ENCODE data around the gene SEPTIN7. TPM values are rescaled to one million over a fixed set of nuclear protein-coding genes. Genes with fewer than 3 reads are reported as not detected.

The SEPTIN7 gene
- total and polyA plus RNA-seq, 2 of the 13 experiments (the other 11 are each of a cell fraction or from before 2014, with no cell fraction given), result 103 to 129 TPM

GRCh38 chr7:35781767-35782515 is 18.9 kb upstream of the SEPTIN7 start:
- POLR2A ChIA-PET, result no interaction called here
- no peak for ATAC-seq

GRCh38 chr7:35784332-35784731 is 16.5 kb upstream of the SEPTIN7 start:
- Histone ChIP-seq H3K27me3 (ENCODE audit: control insufficient read depth in 1 of 2, insufficient read depth in 2 of 2, low read length in 2 of 2) (no peaks in the 10 kb centered on the region), H2AFZ (ENCODE audit: low read length) (no peak overlapping the region), H3K4me1 (ENCODE audit: insufficient read depth, low read length) (peaks cover 31% of the 10 kb centered on the region), H4K20me1 (ENCODE audit: insufficient read depth, low read length) (no peaks in the 10 kb centered on the region), H3K36me3 (replicated peaks in 1 of 2; ENCODE audit: control insufficient read depth in 1 of 2, insufficient read depth in 2 of 2, low read length in 2 of 2) (no peaks in the 10 kb centered on the region), H3K9ac (ENCODE audit: insufficient read depth, low read depth, low read length) (no peak overlapping the region), H3K4me2 (ENCODE audit: low read depth, low read length) (no peak overlapping the region), H3K27ac (ENCODE audit: extremely low read length, insufficient read depth, low read length) (no peak overlapping the region), H3K4me3 (replicated peaks in 1 of 3; ENCODE audit: insufficient read depth in 1 of 3, low read depth in 2 of 3, low read length in 3 of 3) (no peak overlapping the region), H3K79me2 (ENCODE audit: insufficient read depth, low read length) (no peaks in the 10 kb centered on the region), H3K9me3 (ENCODE audit: low read length) (no peaks in the 10 kb centered on the region)
- ChIA-PET POLR2A (no interaction called here), CTCF (ENCODE audit: low intra/inter-chr PET ratio, low total read pairs) (no interaction called here)
- TF ChIP-seq IRF2 (CRISPR knock-in tag; IDR thresholded peaks at IDR 0.05), result no peak
- TF ChIP-seq JUND (CRISPR knock-in tag; IDR thresholded peaks at IDR 0.05), result no peak
- no peak for TF ChIP-seq TOE1 (CRISPR knock-in tag; IDR thresholded peaks at IDR 0.05)
- no peak for TF ChIP-seq CHD4 (IDR thresholded peaks at IDR 0.05; ENCODE audit: borderline replicate concordance, low read length)
- TF ChIP-seq ZBTB39 (CRISPR knock-in tag; IDR thresholded peaks at IDR 0.05), result no peak
- TF ChIP-seq SALL2 (CRISPR knock-in tag; IDR thresholded peaks at IDR 0.05), result no peak
- TF ChIP-seq ZBTB7B (CRISPR knock-in tag; IDR thresholded peaks at IDR 0.05), result no peak
- no peak for TF ChIP-seq PPARG (CRISPR knock-in tag; conservative IDR thresholded peaks at IDR 0.05)
- TF ChIP-seq NAIF1 (CRISPR knock-in tag; IDR thresholded peaks at IDR 0.05; ENCODE audit: borderline replicate concordance), result no peak
- no peak for TF ChIP-seq ZNF547 (CRISPR knock-in tag; IDR thresholded peaks at IDR 0.05)
- TF ChIP-seq SALL1 (CRISPR knock-in tag; IDR thresholded peaks at IDR 0.05), result no peak
- in situ Hi-C loops (cut with HindIII; ENCODE audit: extremely low pct_ligation_motif_present, low pct_unique_long_range_greater_than_20kb) (no loop called here), intact Hi-C loops (cut with micrococcal nuclease; ENCODE audit: unreplicated experiment) (no loop called here)
- WGBS (ENCODE audit: low lambda C conversion rate), result 61% methylated on average over 3 of the region's 3 CpGs
- DNase-seq (ENCODE audit: low spot score) (no peak), ATAC-seq (no peak), FAIRE-seq (no peak)
- BruUV-seq (replicated peaks), result no TSS peak

More at GRCh38 chr7:35781767-35782515, 18.9 kb upstream of the SEPTIN7 start:
- no peaks in the 10 kb centered on the region for H4K20me1 ChIP-seq (ENCODE audit: insufficient read depth, low read length)
- CTCF ChIA-PET (ENCODE audit: low intra/inter-chr PET ratio, low total read pairs), result no interaction called here
- H3K9ac ChIP-seq (ENCODE audit: insufficient read depth, low read depth, low read length), result no peak overlapping the region
- 64% methylated on average over 9 of the region's 9 CpGs for WGBS (ENCODE audit: low lambda C conversion rate)
- H3K27ac ChIP-seq (ENCODE audit: extremely low read length, insufficient read depth, low read length), result no peak overlapping the region
- in situ Hi-C loops (cut with HindIII; ENCODE audit: extremely low pct_ligation_motif_present, low pct_unique_long_range_greater_than_20kb) (no loop called here), intact Hi-C loops (cut with micrococcal nuclease; ENCODE audit: unreplicated experiment) (no loop called here)
- no peak for DNase-seq (ENCODE audit: low spot score)
- H3K9me3 ChIP-seq (ENCODE audit: low read length), result no peaks in the 10 kb centered on the region
- no peak for FAIRE-seq
- H3K27me3 ChIP-seq (ENCODE audit: control insufficient read depth in 1 of 2, insufficient read depth in 2 of 2, low read length in 2 of 2), result no peaks in the 10 kb centered on the region
- H3K36me3 ChIP-seq (replicated peaks in 1 of 2; ENCODE audit: control insufficient read depth in 1 of 2, insufficient read depth in 2 of 2, low read length in 2 of 2), result no peaks in the 10 kb centered on the region
- BruUV-seq (replicated peaks), result no TSS peak
- H3K4me3 ChIP-seq (replicated peaks in 1 of 3; ENCODE audit: insufficient read depth in 1 of 3, low read depth in 2 of 3, low read length in 3 of 3), result no peak overlapping the region
- peaks cover 30% of the 10 kb centered on the region for H3K4me1 ChIP-seq (ENCODE audit: insufficient read depth, low read length)
- H2AFZ ChIP-seq (ENCODE audit: low read length), result no peak overlapping the region
- H3K79me2 ChIP-seq (ENCODE audit: insufficient read depth, low read length), result no peaks in the 10 kb centered on the region
- TF ChIP-seq GPBP1L1 (CRISPR knock-in tag; IDR thresholded peaks at IDR 0.05) (no peak), ZSCAN9 (CRISPR knock-in tag; IDR thresholded peaks at IDR 0.05; ENCODE audit: borderline replicate concordance) (no peak), ZNF10 (CRISPR knock-in tag; IDR thresholded peaks at IDR 0.05; ENCODE audit: borderline replicate concordance, low read depth) (no peak), ZFP82 (CRISPR knock-in tag; IDR thresholded peaks at IDR 0.05; ENCODE audit: borderline replicate concordance) (no peak), ZNF451 (CRISPR knock-in tag; IDR thresholded peaks at IDR 0.05) (no peak), ZNF468 (CRISPR knock-in tag; IDR thresholded peaks at IDR 0.05) (no peak), ZNF367 (CRISPR knock-in tag; IDR thresholded peaks at IDR 0.05; ENCODE audit: borderline replicate concordance) (no peak)
- no peak overlapping the region for H3K4me2 ChIP-seq (ENCODE audit: low read depth, low read length)

Measured in HepG2 (cell line).